H9 (cell line): ENCODE data around the gene RFC4. TPM values are rescaled to one million over a fixed set of nuclear protein-coding genes. Genes with fewer than 3 reads are reported as not detected.
A peak's percentile ranks its signal among the peaks of the same experiment; 100 is the strongest.

Experiments
- DNase-seq: peaks from one replicate; pipeline ENCODE4 v3.0.0-alpha.2; 2017
- H2AFZ ChIP-seq: one replicate; pipeline ENCODE4 v1.6.1; 2013; ENCODE audit warnings: mild to moderate bottlenecking, low read length, control low read depth, moderate library complexity
- H2AK5ac ChIP-seq: 2 replicates; pipeline ENCODE4 v1.6.1; 2013; ENCODE audit warnings: low read length, control low read depth, mixed read lengths; ENCODE audit not compliant: insufficient read length
- H2BK120ac ChIP-seq: one replicate; pipeline ENCODE4 v1.6.1; 2013; ENCODE audit warnings: low read depth, mild to moderate bottlenecking, low read length, control low read depth, inconsistent platforms; ENCODE audit not compliant: poor library complexity, severe bottlenecking
- H2BK12ac ChIP-seq: 2 replicates; pipeline ENCODE4 v1.6.1; 2013; ENCODE audit warnings: low read length, control low read depth, mixed read lengths, low read depth; ENCODE audit not compliant: insufficient read length
- H2BK15ac ChIP-seq: 2 replicates; pipeline ENCODE4 v1.6.1; 2013; ENCODE audit warnings: low read depth, low read length, control low read depth
- H2BK20ac ChIP-seq: one replicate; pipeline ENCODE4 v1.6.1; 2013; ENCODE audit warnings: low read depth, mild to moderate bottlenecking, low read length, control low read depth, inconsistent platforms; ENCODE audit not compliant: poor library complexity, severe bottlenecking
- H2BK5ac ChIP-seq: 2 replicates; pipeline ENCODE4 v1.6.1; 2013; ENCODE audit warnings: low read length, control low read depth, mixed read lengths; ENCODE audit not compliant: insufficient read length
- H3K14ac ChIP-seq: 2 replicates; pipeline ENCODE4 v1.6.1; 2013; ENCODE audit warnings: low read length, control low read depth; ENCODE audit not compliant: insufficient read depth
- H3K18ac ChIP-seq: 2 replicates; pipeline ENCODE4 v1.6.1; 2013; ENCODE audit warnings: low read depth, mild to moderate bottlenecking, mixed read lengths, low read length, control low read depth; ENCODE audit not compliant: insufficient read length
- H3K23ac ChIP-seq: 2 replicates; pipeline ENCODE4 v1.6.1; 2013; ENCODE audit warnings: low read length, control low read depth, mixed read lengths, low read depth; ENCODE audit not compliant: insufficient read length
- H3K23me2 ChIP-seq: 2 replicates; pipeline ENCODE4 v1.6.1; 2013; ENCODE audit warnings: low read depth, mild to moderate bottlenecking, mixed read lengths, low read length, control low read depth; ENCODE audit not compliant: insufficient read length, poor library complexity, severe bottlenecking
- H3K27ac ChIP-seq: 2 replicates; pipeline ENCODE4 v1.5.1; 2013; ENCODE audit warnings: low read length, control low read depth, mixed read lengths, low read depth; ENCODE audit not compliant: insufficient read length
- H3K27me3 ChIP-seq: 2 replicates; pipeline ENCODE4 v1.6.1; 2013; ENCODE audit warnings: low read length, control low read depth, inconsistent platforms; ENCODE audit not compliant: insufficient read depth
- H3K4ac ChIP-seq: 2 replicates; pipeline ENCODE4 v1.6.1; 2013; ENCODE audit warnings: low read depth, mild to moderate bottlenecking, control low read depth, inconsistent platforms, low read length, moderate library complexity
- H3K4me1 ChIP-seq: 2 replicates; pipeline ENCODE4 v1.6.1; 2013; ENCODE audit warnings: low read length, control low read depth, inconsistent platforms; ENCODE audit not compliant: insufficient read depth
- H3K4me2 ChIP-seq: 2 replicates; pipeline ENCODE4 v1.6.1; 2013; ENCODE audit warnings: low read length, control low read depth, mixed read lengths; ENCODE audit not compliant: insufficient read length, insufficient read depth
- H3K56ac ChIP-seq: 2 replicates; pipeline ENCODE4 v1.6.1; 2013; ENCODE audit warnings: low read depth, mild to moderate bottlenecking, mixed read lengths, low read length, control low read depth; ENCODE audit not compliant: insufficient read length
- H3K79me1 ChIP-seq: 2 replicates; pipeline ENCODE4 v1.6.1; 2013; ENCODE audit warnings: low read depth, mild to moderate bottlenecking, moderate library complexity, low read length, control low read depth, inconsistent platforms; ENCODE audit not compliant: insufficient read depth, poor library complexity, severe bottlenecking
- H3K79me2 ChIP-seq: 2 replicates; pipeline ENCODE4 v1.6.1; 2013; ENCODE audit warnings: low read length, control low read depth, inconsistent platforms; ENCODE audit not compliant: insufficient read depth
- H3K9ac ChIP-seq: 2 replicates; pipeline ENCODE4 v1.6.1; 2013; ENCODE audit warnings: low read length, control low read depth, mixed read lengths; ENCODE audit not compliant: insufficient read length; ENCODE audit errors: extremely low read depth
- H3K9me3 ChIP-seq: one replicate; pipeline ENCODE4 v1.6.1; 2013; ENCODE audit warnings: low read depth, low read length, inconsistent platforms; ENCODE audit not compliant: control insufficient read depth
- H3T11ph ChIP-seq: one replicate; pipeline ENCODE4 v1.6.1; 2013; ENCODE audit warnings: mild to moderate bottlenecking, low read length, control low read depth, inconsistent platforms
- H4K20me1 ChIP-seq: one replicate; pipeline ENCODE4 v1.6.1; 2013; ENCODE audit not compliant: control insufficient read depth, insufficient read length, insufficient read depth
- H4K5ac ChIP-seq: 2 replicates; pipeline ENCODE4 v1.6.1; 2013; ENCODE audit warnings: low read depth, mild to moderate bottlenecking, mixed read lengths, low read length, control low read depth; ENCODE audit not compliant: insufficient read length
- H4K8ac ChIP-seq: replicated peaks from 2 replicates; pipeline ENCODE4 v1.6.1; 2013; ENCODE audit warnings: low read length, control low read depth, mixed read lengths, low read depth; ENCODE audit not compliant: insufficient read length
- H4K91ac ChIP-seq: 2 replicates; pipeline ENCODE4 v1.6.1; 2013; ENCODE audit warnings: low read depth, mild to moderate bottlenecking, moderate library complexity, mixed read lengths, low read length, control low read depth; ENCODE audit not compliant: insufficient read length
- H3K27ac Mint-ChIP-seq, 3 experiments: 2 replicates in 2 of 3; 3 replicates in 1 of 3; pipeline ENCODE4 v1.8.0; 2020 to 2021; ENCODE audit warnings: mixed read lengths in 3 of 3, mild to moderate bottlenecking in 1 of 3, moderate library complexity in 1 of 3
- H3K27me3 Mint-ChIP-seq: 2 replicates; pipeline ENCODE4 v1.8.0; 2021; ENCODE audit warnings: low read depth, mild to moderate bottlenecking, moderate library complexity, mixed read lengths
- H3K36me3 Mint-ChIP-seq, 3 experiments: 2 replicates in 2 of 3; 3 replicates in 1 of 3; pipeline ENCODE4 v1.8.0; 2020 to 2021; ENCODE audit warnings: low read depth in 3 of 3, mixed read lengths in 3 of 3; ENCODE audit not compliant: insufficient read depth in 1 of 3
- H3K4me1 Mint-ChIP-seq, 2 experiments: 2 replicates each; pipeline ENCODE4 v1.8.0; 2020; ENCODE audit warnings: mixed read lengths in 2 of 2
- H3K4me3 Mint-ChIP-seq, 2 experiments: 2 replicates in 1 of 2; 3 replicates in 1 of 2; pipeline ENCODE4 v1.8.0; 2020 to 2021; ENCODE audit warnings: mild to moderate bottlenecking in 2 of 2, mixed read lengths in 2 of 2, moderate library complexity in 1 of 2
- H3K9me3 Mint-ChIP-seq, 2 experiments: 2 replicates in 1 of 2; 3 replicates in 1 of 2; pipeline ENCODE4 v1.8.0; 2020; ENCODE audit warnings: mild to moderate bottlenecking in 2 of 2, mixed read lengths in 2 of 2, moderate library complexity in 1 of 2
- WGBS: extraction: QIAGEN DNeasy Blood & Tissue Kit; methylation state at CpG from one replicate; pipeline ENCODE4 v1.1.7; 2013; ENCODE audit warnings: missing lambda C conversion rate, low lambda C conversion rate, mixed read lengths; ENCODE audit not compliant: insufficient read length; ENCODE audit errors: extremely low coverage; 5-methylcytosine and 5-hydroxymethylcytosine counted together
- total RNA-seq: library from RNA; stranded (reverse); gene quantifications from 2 replicates; pipeline ENCODE4 v1.2.1, GENCODE V29; 2021
- TF ChIP-seq, protein P1 (sequence below): fragments of 200-600 bp; sonication (generic); conservative IDR thresholded peaks from 3 replicates; pipeline ENCODE4 v1.8.0; 2021; ENCODE audit warnings: antibody characterized with exemption, mild to moderate bottlenecking

RFC4 gene
- total RNA-seq, 1 experiment from 2014 or later: 108 TPM

DNA sequence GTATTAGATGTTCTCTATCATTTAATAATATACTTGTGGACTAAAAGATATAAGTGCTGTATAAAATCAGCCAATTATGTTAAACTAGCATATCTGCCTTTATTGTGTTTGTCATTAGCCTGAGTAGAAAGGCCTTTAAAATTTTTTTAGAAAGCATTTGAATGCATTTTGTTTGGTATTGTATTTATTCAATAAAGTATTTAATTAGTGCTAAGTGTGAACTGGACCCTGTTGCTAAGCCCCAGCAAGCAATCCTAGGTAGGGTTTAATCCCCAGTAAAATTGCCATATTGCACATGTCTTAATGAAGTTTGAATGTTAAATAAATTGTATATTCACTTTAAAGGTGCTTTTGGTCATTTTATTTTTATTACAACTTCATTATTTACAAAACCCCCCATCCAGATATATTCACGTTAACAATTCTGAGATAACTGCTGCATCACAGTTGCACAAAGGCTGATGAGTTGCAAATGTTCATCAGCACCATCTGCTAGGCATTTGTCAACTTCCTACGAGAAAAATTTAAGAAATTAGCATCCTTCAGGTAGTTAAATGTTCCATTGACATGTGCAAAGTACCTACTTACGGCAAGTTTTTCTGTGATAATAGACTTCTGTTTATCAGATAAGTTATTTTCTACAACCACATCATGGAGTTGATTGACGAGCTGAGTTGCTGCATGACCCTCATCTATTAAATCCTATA lies 16.6 kb downstream of the RFC4 start:
- no peak overlapping the region for H3K4me2 ChIP-seq
- no peak overlapping the region for H2AK5ac ChIP-seq
- H3K9ac ChIP-seq: no peak overlapping the region
- no peak overlapping the region for H2BK120ac ChIP-seq
- Mint-ChIP-seq H3K27me3 (no peaks in the 10 kb centered on the region), H3K4me1 (peaks cover 11 to 21% of the 10 kb centered on the region in 2 experiments), H3K4me3 (no peak overlapping the region), H3K27ac (peak overlapping the region in 1 of 3 experiments; percentile 91; a peak in 2 of 7 replicates), H3K9me3 (peaks cover 0 to 1% of the 10 kb centered on the region in 2 experiments; a peak in 2 of 5 replicates), H3K36me3 (peaks cover 65 to 94% (median 82%) of the 10 kb centered on the region in 3 experiments)
- H3K79me2 ChIP-seq: peaks cover 8% of the 10 kb centered on the region; the same call in 1 of the 2 replicates
- H4K8ac ChIP-seq: no peak overlapping the region
- no peak overlapping the region for H4K5ac ChIP-seq
- H2BK20ac ChIP-seq: no peak overlapping the region
- no peak overlapping the region for H2AFZ ChIP-seq
- H2BK12ac ChIP-seq: no peak overlapping the region
- H3K23me2 ChIP-seq: peaks cover 6% of the 10 kb centered on the region
- no peak overlapping the region for H3K56ac ChIP-seq
- no peaks in the 10 kb centered on the region for H3K27me3 ChIP-seq
- no peak overlapping the region for H3K18ac ChIP-seq
- no peak overlapping the region for H3K14ac ChIP-seq
- no peaks in the 10 kb centered on the region for H3K4me1 ChIP-seq
- H4K91ac ChIP-seq: no peak overlapping the region
- no CpG with 5 or more reads among the region's 4 CpGs for WGBS
- H3K9me3 ChIP-seq: no peaks in the 10 kb centered on the region
- no peaks in the 10 kb centered on the region for H3K79me1 ChIP-seq
- no peak overlapping the region for H3K4ac ChIP-seq
- H3K27ac ChIP-seq: no peak overlapping the region
- H3T11ph ChIP-seq: no peak overlapping the region
- H4K20me1 ChIP-seq: no peaks in the 10 kb centered on the region
- H2BK5ac ChIP-seq: no peak overlapping the region
- H2BK15ac ChIP-seq: no peak overlapping the region
- TF ChIP-seq, protein P1, sequence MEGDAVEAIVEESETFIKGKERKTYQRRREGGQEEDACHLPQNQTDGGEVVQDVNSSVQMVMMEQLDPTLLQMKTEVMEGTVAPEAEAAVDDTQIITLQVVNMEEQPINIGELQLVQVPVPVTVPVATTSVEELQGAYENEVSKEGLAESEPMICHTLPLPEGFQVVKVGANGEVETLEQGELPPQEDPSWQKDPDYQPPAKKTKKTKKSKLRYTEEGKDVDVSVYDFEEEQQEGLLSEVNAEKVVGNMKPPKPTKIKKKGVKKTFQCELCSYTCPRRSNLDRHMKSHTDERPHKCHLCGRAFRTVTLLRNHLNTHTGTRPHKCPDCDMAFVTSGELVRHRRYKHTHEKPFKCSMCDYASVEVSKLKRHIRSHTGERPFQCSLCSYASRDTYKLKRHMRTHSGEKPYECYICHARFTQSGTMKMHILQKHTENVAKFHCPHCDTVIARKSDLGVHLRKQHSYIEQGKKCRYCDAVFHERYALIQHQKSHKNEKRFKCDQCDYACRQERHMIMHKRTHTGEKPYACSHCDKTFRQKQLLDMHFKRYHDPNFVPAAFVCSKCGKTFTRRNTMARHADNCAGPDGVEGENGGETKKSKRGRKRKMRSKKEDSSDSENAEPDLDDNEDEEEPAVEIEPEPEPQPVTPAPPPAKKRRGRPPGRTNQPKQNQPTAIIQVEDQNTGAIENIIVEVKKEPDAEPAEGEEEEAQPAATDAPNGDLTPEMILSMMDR: no peak
- no peak for DNase-seq
- no peak overlapping the region for H3K23ac ChIP-seq
